ENCODE data around the gene TTC39C. TPM values are rescaled to one million over a fixed set of nuclear protein-coding genes. Genes with fewer than 3 reads are reported as not detected.

Gene TTC39C
- total RNA-seq, 1 donor = 17.2 TPM

DNA sequence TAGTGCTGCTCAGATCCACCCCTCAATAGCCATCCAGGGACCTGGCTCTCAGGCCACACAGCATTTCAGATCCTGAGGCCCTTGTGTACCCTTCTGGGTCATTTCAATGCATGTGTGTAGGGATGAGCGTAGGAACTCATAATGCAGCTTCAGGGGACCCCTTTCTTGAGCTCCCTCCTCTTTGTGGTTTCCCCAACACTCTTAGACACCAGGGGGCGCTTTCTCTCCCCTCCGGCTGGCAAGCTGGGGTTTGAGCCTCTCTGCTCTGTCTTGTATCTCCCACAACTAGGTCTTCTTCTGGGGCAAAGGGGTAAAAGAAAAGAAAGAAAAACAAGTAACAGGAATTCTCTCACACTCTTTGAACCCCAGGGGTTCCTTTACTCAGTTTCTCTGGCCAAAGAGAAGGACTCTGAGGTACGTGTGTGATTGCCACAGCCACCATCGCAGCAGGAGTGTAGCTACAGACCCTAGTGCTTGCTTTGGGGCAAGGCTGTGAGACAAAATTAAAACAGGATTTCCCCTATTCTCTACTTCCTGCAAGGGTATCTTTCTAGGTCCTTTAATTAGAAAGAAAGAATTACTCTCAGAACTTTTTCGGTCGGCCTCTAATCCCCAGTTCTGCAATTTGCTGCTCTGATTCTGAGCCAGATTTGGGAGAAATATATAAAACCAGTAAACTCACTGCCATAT, 162.3 kb downstream of the TTC39C start:
- peak in 2 of 3 donors; percentile 43 to 67 for DNase-seq (ENCODE audit: low read depth in 2 of 3, low spot score in 2 of 3)

DNA sequence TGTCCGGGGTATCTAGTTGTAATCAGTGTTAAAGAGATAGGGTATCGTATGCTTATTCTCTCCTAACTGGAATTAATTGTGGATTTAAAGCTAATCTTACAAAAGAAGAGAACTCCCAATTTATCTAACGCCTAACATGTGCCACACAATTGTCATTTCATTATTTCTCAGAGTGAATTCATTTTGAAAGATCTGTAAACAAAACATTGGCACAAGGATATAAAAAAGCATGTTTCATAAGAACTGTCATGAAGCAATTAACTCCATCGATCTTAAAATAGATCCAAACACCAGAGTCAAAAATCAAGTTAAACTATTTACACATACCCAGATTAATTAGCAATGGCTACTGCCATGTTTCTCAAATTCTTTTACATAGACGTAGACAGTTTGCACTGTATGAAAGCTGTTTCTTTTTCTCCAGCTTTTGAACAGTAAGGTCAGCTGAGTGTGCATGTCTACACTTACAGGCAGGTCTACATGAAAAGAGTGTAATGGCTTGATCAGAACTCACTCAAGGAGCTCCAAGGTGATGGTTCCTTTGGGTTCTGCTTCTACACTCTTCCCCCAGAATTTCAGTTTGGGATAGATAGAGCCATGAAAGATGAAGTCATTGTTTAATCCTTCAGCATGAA, 163.1 kb downstream of the TTC39C start:
- DNase-seq (ENCODE audit: low read depth in 2 of 3, low spot score in 2 of 3) = no peak

DNA sequence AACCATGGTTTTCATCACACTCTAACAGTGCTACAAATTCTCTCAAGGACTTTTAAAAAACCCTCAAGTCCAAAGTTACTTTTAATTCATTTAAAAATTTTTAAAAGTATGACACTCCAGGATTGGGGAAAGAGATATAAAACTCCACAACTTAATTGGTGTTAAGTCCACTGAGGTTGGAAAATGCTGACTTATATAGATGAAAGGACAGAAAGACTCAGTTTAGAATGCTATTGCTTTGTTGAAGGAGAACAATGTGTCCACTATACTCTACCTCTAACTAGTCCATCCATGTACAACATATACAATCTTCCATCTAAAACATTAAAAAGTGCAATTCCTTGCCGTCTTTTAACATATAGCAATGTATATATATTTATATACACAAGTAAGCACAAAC, 165.5 kb downstream of the TTC39C start:
- DNase-seq (ENCODE audit: low read depth in 2 of 3, low spot score in 2 of 3) = no peak

DNA sequence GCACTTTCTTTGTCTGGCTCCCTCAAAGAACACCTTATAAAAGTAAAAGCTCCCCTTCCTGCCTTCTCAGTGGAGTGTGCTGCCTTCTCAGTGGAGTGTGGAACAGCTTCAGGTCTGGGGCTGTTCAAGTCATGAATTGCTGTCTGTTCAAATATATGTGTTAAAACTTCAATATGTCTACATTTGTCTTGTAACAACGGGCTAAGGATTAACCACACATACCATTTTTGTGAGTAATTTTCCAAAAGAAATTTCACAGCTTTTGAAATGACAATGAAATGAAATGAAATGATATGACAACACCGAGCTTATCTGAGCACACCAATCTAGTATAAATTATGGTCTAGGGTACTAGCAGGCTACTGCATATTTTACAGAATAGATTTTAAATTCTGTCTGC, 167.3 kb downstream of the TTC39C start:
- no peak for DNase-seq (ENCODE audit: low read depth in 2 of 3, low spot score in 2 of 3)

Small RNA genes lying within 50 kb of the gene (small RNA-seq; reads per million reads assigned to genes)
- gene RF00017 (not detected), gene RNA5SP452 (not detected), gene RNU5A-6P (not detected)

Other genes starting within 250 kb of the TTC39C start
- not detected for gene CABYR, start 124.3 kb downstream of the TTC39C start, total RNA-seq

All from hematopoietic multipotent progenitor cell (in vitro differentiated cells).